ENCODE data around the gene DMAC1.

DMAC1 gene

GRCh38 chr9:7784472-7784871 is 15.1 kb downstream of the DMAC1 start:
- DNase-seq (ENCODE audit: low read depth, low spot score): no peak
- no peak overlapping the region for H3K27ac ChIP-seq

DNA sequence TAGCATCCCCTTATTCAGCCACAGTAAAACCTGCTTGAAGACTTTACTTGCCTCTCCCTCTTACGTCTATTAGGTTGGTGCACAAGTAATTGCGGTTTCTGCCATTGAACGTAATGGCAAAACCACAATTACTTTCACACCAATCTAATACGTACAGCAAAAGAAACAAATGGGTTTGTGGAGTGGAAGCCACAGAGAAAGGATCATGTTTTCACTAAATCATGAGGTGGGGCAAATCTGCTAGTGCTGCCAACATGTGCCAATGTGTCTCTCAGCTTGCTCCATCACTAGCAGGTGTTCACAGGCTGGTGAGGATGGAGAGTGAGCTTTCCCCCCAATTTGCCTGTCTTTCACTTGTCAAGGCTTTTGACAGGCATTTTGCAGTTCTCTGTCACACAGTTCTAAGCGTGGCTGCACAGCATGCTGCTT is 15.9 kb downstream of the DMAC1 start:
- no peak for DNase-seq (ENCODE audit: low read depth, low spot score)
- no peak overlapping the region for H3K27ac ChIP-seq

DNA sequence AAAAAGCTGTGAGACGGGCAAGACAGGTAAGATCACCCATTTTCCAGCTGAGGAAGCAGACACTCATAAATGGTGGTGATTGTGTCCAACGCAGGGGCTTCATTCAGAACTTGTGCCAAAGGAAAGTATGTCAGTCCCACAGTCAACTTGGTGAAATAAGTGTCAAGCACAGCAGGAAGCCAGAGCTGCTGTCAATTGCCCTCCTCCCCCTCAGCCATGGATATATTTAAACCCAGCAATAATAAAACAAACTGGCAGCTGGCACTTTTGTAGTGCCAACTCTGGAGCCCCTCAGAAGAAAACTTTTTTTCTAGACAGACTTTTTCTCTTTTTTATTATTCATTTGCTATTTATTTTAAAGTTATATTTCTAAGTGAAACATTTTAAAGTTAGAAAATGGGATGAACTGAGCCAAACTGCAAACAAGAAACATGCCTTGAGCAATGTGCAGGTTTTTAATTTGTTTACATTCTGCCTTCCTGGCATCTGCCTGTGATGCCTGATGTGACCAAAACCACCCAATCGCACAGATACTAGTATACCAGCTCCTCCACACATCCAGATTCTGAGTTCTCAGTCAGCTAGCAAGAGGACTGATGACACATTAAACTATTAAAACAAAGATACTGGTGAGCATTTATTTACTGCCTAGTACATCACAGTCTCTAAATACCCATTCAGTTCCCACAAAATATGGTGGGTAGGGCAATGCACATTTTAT is 17.0 kb downstream of the DMAC1 start:
- no peak overlapping the region for H3K27ac ChIP-seq
- DNase-seq (ENCODE audit: low read depth, low spot score): no peak

- peak; percentile 50 for DNase-seq (ENCODE audit: low read depth, low spot score)
- H3K27ac ChIP-seq: no peak overlapping the region
Observed at GRCh38 chr9:7780261-7780988, 19.2 kb downstream of the DMAC1 start.

GRCh38 chr9:7778851-7779600 is 20.6 kb downstream of the DMAC1 start:
- no peak for DNase-seq (ENCODE audit: low read depth, low spot score)
- H3K27ac ChIP-seq: no peak overlapping the region

DNA sequence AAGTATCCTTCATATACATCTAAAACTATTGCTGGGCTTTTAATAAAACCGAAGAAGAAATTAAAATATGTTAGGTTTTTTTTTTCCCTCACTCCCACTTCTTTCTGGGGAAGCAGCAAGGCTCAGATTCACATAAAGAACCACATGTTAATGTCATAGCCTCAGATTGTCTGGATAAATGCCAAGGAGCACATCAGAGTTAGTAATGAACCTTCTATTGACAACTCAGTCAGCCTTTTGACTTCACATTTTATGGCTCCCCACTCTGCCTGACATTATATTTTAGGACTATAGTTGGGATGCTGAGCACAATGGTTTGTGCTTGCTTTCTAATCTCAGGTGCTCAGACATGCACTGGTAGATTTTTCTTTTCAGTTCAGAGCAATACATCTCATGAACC is 21.8 kb downstream of the DMAC1 start:
- DNase-seq (ENCODE audit: low read depth, low spot score): no peak

GRCh38 chr9:7770111-7770510 is 29.5 kb downstream of the DMAC1 start:
- no peak overlapping the region for H3K27ac ChIP-seq
- DNase-seq (ENCODE audit: low read depth, low spot score): no peak

More for the DNA sequence above, 21.8 kb downstream of the DMAC1 start:
- H3K27ac ChIP-seq: no peak overlapping the region

DNA sequence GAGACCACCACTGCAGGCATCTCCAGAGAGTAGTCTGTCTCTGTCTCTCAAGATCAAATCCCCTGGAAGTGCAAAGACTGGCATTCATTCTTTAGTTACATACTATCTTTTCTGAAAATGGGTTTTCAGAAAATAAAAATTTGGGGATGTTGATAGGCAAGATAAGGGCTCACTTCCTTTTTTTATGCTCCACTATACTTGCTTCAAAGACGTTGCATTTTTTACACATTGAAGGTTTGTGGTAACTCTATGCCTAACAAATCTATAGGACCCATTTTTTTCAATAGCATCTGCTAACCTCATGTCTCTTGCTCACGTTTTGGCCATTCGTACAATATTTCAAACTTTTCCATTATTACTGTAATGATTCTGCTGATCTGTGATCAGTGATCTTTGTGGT is 37.0 kb downstream of the DMAC1 start:
- no peak for DNase-seq (ENCODE audit: low read depth, low spot score)
- no peak overlapping the region for H3K27ac ChIP-seq

GRCh38 chr9:7760014-7760415 is 39.6 kb downstream of the DMAC1 start:
- no peak overlapping the region for H3K27ac ChIP-seq
- no peak for DNase-seq (ENCODE audit: low read depth, low spot score)

DNA sequence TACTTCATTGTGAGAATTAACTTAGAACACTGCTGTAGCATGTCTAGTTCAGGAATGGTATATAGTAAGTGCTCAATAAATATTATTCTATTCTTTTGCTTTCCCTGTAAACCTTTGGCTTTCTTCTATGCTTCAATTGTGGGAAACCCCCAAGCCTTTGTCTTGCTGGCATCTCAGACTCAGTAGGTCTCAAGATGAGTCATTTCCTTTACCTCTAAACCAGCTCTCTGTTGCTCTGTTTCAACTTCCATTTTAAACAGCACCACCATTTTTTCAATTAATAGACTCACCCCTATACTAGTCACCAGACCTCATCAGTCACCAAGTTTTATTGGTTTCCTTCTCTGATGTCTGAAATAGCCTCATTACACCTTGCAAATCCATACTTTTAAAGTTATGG is 43.5 kb downstream of the DMAC1 start:
- peak; percentile 44 for DNase-seq (ENCODE audit: low read depth, low spot score)
- H3K27ac ChIP-seq: peak overlapping the region; percentile 5

GRCh38 chr9:7752481-7752880 is 47.1 kb downstream of the DMAC1 start:
- no peak overlapping the region for H3K27ac ChIP-seq
- no peak for DNase-seq (ENCODE audit: low read depth, low spot score)

Data from epithelial cell of prostate (primary cell).